Stimulated activated CD8-positive, alpha-beta memory T cell treated with anti-CD3 and anti-CD28 coated beads, Interleukin-4, amount 100 ng/mL, for 24 hours (primary cell): ENCODE measurements around the gene SPEF2.

Experiments
- DNase-seq: peaks from one replicate; pipeline ENCODE4 v3.0.0-alpha.2; 2020; ENCODE audit warnings: low read depth

SPEF2 gene

DNA sequence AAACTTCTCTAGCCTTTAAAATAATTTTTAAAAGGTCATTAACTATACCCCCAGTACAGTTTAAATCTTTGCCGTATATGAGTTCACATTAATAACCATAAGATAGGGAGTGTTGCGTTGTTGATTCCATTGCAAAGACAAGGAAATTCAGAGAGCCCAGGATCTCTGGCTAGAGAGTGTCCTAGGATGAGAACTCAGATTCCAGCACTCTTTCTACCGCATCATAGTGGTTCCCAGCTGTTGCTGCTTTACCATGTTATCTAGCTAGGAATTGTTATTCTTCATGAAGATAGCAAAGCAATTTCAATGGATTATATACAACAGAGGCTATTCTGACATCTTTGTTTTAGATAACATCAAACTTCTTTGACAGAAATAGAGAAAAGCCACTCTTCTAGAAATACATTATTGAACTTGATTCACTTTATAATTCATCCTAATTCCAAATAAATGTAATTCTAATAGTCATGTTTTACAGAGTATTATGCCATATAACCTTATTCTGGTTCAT lies 160.7 kb downstream of the SPEF2 start:
- no peak for DNase-seq

DNA sequence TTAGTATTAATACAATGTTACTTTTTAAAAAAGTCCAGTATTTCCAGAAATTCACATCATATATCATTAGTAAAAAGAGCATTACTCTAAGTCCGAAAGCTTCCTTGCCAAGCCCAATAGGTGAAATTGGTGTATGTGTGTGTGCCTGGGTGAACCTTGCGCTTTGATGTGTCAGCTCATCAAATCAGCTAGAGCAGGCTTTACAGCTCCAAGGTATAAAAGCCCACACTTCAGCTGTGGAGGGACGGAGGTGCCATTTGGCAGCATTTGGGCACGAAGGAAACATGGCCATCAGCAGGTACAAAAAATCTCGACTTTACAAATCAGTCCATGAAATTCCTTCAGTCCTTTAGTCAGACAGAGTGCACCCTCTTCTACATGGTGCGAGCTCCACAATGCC lies 162.6 kb downstream of the SPEF2 start:
- no peak for DNase-seq

DNA sequence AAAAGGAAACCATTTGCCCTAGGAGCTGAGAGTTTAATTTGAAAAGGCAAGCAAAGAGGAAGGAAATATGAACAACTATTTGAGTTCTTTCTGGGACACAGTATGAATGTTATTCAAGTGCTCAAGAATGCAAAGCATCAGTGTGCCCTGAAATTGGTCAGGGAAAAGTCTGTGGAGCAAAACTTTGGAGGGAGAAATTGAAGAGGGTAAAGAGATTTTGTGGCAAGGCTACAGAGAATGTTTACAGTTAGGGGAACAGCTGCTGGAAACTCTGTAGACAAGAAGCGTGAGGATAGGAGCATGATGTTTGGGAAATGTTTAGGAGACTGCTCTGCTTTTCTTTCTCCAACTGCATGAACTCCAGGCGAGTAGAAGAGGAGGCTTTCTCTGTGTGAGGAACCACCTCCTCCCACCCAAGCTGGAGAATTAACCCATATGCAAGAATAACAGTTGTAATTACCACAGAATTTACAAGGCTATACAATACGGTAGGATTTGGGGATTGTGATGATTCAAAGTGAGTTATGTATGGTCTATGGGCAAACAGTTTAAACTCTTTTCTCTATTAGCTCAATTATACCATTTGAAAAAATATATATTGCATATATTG lies 163.6 kb downstream of the SPEF2 start:
- no peak for DNase-seq

- no peak for DNase-seq
Measured at GRCh38 chr5:35783551-35783950, 165.9 kb downstream of the SPEF2 start.

- DNase-seq, result no peak
Measured at GRCh38 chr5:35785601-35786085, 168.0 kb downstream of the SPEF2 start.

DNA sequence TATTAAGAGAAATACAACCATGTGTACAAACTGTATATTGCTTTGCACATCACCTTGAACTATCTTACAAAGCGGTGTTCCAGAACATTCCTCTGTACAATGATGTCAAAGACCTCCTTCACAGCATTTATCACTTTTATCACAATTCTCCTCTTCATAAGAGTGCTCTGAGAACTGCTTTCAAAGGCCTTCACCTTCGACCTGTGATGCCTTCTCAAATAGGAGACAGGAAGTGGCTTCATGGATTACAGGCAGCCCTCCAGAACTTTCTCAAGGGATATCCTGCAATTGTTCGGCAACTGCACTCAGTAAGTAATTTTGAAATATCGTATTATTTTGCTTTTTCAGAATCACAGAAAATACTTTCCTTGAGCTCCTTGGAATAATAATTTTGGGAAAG lies 171.1 kb downstream of the SPEF2 start:
- DNase-seq, result no peak

DNA sequence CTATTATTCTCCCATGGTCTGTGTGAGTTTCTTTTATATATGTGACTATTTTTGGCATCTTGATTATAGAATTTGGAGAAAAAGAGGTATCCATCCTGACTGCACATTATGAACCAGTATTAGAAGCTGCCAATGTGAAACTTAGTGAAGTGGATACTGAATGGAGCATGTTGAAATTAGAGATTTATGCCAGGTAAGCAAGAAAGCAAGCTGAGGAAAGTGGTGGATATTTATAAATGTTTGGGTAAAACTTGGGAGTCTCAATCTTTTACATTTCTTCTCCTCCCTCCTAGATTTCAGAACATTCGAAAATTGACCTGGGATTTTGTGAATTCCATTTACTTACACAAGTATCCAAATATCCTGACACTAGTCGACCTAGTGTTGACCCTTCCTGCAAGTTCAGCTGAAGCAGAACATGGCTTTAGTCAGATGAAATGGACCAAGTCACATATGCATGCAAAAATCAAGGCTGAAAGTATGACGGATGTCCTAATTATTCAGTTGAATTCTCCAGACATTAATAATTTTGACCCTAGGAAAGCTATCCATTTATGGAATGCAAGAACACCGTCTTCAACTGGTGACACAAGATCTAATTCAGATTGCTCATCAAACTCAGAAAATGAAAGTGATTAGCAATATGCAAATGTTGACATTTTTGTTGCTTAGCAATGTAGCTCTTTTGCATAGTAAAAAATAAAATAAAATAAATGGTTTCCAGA lies 172.2 kb downstream of the SPEF2 start:
- no peak for DNase-seq

- DNase-seq, result no peak
Measured at GRCh38 chr5:35790457-35790822, 172.8 kb downstream of the SPEF2 start.

DNA sequence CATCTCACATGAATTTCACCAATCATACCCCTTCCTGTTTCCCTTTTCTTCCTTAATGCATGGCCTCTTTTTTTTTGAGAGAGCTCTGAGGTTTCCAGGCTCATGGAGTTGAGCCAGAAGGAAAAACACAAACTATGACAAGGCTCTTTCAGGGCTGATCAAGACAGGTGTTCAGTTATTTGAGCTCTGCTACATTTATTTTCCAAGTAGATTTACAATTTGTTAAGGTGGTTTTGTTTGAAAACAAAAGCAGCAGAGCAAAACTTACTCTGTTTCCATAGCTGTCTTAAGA lies 176.6 kb downstream of the SPEF2 start:
- DNase-seq, result no peak

- no peak for DNase-seq
Measured at GRCh38 chr5:35794684-35795375, 177.2 kb downstream of the SPEF2 start.

DNA sequence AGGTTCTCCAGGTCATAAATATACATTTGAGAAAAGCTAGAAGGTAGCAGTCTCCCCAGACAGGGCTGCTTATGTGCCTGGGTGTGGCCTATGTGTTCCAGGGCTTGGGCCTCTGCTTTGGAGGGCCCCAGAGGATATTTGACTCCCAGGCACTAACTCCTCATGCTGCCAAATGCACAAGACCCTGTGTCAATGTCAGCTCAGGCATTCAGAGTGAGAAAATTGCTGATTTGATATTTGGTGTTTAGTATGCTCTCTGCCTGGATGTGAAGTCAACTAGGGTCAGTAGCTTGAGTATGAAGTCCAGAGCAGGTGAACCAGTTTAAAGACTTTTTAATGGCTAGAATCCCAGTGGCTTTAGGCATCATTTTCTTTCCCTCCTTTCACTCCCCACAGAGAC lies 181.5 kb downstream of the SPEF2 start:
- no peak for DNase-seq

DNA sequence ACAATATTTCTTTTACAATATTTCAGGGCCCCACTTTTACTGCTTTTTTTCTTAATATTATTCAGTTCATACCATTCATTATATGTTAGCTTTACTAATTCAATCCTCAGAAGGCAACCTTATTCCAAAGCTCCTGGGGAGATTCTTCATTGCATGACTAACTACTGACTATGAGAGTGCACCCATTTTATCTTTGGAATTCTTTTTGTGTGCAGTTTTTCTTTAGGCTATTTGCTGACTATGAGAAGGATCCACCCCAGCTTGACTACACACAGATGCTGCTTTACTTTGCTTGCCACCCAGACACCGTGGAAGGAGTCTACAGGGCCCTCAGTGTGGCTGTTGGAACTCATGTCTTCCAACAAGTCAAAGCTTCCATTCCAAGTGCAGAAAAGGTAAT lies 182.1 kb downstream of the SPEF2 start:
- DNase-seq, result no peak

- DNase-seq, result no peak
Measured at GRCh38 chr5:35803191-35803651, 185.6 kb downstream of the SPEF2 start.

DNA sequence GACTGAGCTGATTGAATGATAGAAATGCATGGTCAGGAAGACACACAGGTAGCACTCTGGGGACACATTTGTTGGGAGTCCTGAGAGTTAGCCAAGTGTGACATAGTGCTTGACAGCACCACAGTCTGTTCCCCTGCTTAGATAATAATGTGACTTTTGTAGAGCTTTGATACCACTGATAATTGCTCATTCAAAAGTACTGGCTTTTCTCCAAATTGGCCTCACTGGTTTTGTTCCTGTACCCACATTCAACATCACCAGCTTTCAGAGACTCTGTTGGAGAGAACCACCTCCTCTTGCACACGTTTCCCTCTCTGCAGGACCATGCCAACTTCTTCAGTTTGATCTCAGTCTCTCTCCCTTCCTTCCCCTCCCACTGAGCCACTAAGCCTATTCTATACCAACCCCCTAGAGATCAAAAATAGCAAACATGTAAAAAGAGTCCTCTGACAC lies 186.6 kb downstream of the SPEF2 start:
- no peak for DNase-seq

DNA sequence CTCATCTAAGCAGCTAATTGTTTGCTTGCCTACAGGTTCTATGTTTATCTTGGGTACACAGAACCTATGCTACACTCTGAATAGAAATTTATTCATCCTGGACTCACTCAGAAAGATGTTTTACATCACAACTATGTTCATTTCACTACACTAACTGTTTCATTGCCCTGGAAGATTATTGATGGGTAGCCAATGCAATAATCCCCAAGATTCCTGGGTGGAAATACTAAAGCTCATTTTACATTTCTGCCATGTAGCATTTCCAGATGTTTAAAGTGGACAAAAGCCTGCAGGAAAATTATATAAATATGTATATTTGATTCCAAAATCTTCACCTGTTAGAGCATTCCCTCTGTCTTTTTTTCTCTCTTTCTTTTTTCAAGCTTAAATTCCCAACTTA lies 187.2 kb downstream of the SPEF2 start:
- DNase-seq, result no peak

DNA sequence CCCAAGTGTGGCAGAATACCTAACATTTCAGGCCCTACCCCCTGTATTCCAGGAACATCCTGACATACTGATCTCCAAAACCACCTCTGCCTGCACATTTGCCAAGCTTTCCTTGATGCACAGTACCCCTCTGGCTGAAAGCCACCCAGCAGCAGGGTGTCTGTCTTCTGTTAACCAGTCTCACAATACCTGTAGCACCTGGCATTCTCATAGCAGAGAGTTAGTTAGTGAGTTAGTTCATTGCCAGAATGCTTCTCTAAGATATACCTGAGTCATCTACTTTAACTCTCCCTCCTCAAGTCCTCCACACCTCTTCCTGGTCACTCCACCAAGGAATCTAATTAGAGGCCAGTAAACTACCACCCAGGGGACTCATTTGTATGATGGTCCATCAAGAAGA lies 192.9 kb downstream of the SPEF2 start:
- DNase-seq, result no peak

DNA sequence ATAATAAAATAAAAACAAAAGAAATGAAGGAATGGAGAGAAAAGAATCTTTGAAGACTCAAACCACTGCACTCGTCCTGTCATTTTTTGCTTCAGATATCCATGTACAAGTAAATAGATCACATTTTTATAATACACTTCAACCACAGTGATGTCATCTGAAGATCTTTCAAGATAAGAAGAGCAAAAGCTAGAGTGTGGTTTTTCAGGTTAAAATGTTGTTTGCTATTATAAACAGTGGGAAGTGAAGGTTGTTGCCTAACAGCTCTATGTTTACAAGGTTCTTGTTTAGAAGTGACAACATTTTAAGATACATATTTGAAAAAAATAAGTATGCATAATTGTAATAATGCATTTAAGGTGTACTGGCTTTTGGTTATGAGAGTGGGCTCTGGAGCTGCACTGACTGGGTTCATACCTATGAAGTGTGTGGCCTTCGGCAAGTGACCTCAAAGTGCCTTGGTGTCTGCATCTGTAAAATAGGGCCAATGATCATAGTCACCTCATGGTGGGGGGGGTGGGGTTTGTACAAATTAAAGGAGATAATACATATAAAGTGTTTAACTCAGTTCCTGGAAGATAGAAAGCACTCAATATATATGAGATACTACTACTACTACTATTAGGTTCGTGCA lies 193.6 kb downstream of the SPEF2 start:
- no peak for DNase-seq

DNA sequence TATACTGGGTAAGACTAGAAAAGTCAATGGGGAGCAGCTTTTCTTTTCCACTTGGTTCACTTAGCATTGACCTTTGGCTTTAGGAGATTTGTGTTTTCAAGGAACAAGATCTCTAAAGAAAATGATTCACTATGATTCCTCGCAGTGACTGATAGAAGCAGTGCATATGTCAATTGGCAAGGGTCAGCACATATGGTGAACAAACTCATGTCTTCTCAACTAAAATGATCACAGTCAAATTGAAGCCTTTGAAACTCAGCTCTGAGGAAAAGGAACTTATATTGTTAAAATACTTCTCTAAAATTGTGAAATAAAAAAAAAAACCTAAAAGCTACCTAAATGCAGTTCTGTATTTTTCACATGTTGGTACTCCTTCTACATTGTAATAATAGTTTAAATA lies 195.9 kb downstream of the SPEF2 start:
- DNase-seq, result no peak

GRCh38 chr5:35815089-35815936 lies 197.7 kb downstream of the SPEF2 start:
- DNase-seq, result no peak

GRCh38 chr5:35816881-35817521 lies 199.3 kb downstream of the SPEF2 start:
- DNase-seq, result no peak

GRCh38 chr5:35819026-35819425 lies 201.4 kb downstream of the SPEF2 start:
- DNase-seq, result no peak
